ENCODE results near the gene NXF1. TPM values are rescaled to one million over a fixed set of nuclear protein-coding genes. Genes with fewer than 3 reads are reported as not detected.

The NXF1 gene
- total RNA-seq, 1 experiment from 2014 or later: 69.0 TPM

DNA sequence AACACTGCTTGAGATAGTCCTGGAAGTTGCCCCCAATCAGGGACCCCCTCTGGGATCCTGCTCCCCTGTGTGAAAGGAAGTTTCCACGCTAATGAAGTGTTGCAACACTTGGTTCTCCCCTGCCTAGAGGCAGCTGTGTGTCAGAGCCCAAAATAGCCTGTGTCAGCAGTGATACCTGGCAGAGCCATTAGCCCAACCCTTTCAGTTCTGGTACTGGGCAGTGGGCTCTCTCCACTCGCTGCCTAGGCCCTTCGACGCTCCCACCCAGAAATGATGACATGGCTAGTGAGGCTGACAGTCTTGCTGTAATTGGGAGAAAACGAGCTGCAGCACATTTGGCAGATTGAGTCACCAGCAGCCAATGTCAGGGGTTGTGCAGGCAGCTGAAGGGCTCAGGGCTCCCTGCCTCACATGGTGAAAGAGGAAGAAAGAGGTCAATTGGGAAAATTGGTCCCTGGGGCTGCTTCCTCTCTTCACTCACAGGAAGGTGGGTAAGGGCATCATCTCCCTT lies 1.4 kb upstream of the NXF1 start:
- H3K27ac Mint-ChIP-seq: peak overlapping the region in 1 of 3 experiments; percentile 62; a peak in 2 of 7 replicates
- Histone ChIP-seq H3K27me3 (ENCODE audit: insufficient read depth, low read length) (no peaks in the 10 kb centered on the region), H2BK15ac (ENCODE audit: low read depth, low read length) (no peak overlapping the region), H2AFZ (ENCODE audit: low read length) (no peak overlapping the region), H3K27ac (ENCODE audit: insufficient read length, low read depth, low read length) (no peak overlapping the region), H3K23ac (ENCODE audit: insufficient read length, low read depth, low read length) (no peak overlapping the region), H2BK120ac (ENCODE audit: low read depth, low read length, poor library complexity, severe bottlenecking) (no peak overlapping the region), H3K18ac (ENCODE audit: insufficient read length, low read depth, low read length) (no peak overlapping the region), H3K79me1 (ENCODE audit: insufficient read depth, low read depth, low read length, poor library complexity, severe bottlenecking) (peaks cover 2% of the 10 kb centered on the region), H3K9me3 (ENCODE audit: control insufficient read depth, low read depth, low read length) (no peaks in the 10 kb centered on the region), H2BK12ac (ENCODE audit: insufficient read length, low read depth, low read length) (no peak overlapping the region), H4K91ac (ENCODE audit: insufficient read length, low read depth, low read length) (no peak overlapping the region), H3T11ph (ENCODE audit: low read length) (no peak overlapping the region), H3K4ac (ENCODE audit: low read depth, low read length) (no peak overlapping the region), H3K79me2 (ENCODE audit: insufficient read depth, low read length) (peaks cover 6% of the 10 kb centered on the region; the same call in 1 of the 2 replicates), H4K20me1 (ENCODE audit: control insufficient read depth, insufficient read depth, insufficient read length) (no peaks in the 10 kb centered on the region), H2BK20ac (ENCODE audit: low read depth, low read length, poor library complexity, severe bottlenecking) (no peak overlapping the region), H3K4me1 (ENCODE audit: insufficient read depth, low read length) (no peaks in the 10 kb centered on the region), H3K9ac (ENCODE audit: extremely low read depth, insufficient read length, low read length) (no peak overlapping the region), H2AK5ac (ENCODE audit: insufficient read length, low read length) (no peak overlapping the region), H2BK5ac (ENCODE audit: insufficient read length, low read length) (no peak overlapping the region), H4K5ac (ENCODE audit: insufficient read length, low read depth, low read length) (no peak overlapping the region), H3K56ac (ENCODE audit: insufficient read length, low read depth, low read length) (no peak overlapping the region), H3K23me2 (ENCODE audit: insufficient read length, low read depth, low read length, poor library complexity, severe bottlenecking) (peaks cover 9% of the 10 kb centered on the region), H4K8ac (replicated peaks; ENCODE audit: insufficient read length, low read depth, low read length) (no peak overlapping the region), H3K4me2 (ENCODE audit: insufficient read depth, insufficient read length, low read length) (no peak overlapping the region), H3K14ac (ENCODE audit: insufficient read depth, low read length) (no peak overlapping the region)
- H3K4me3 Mint-ChIP-seq: peak overlapping the region; percentile 96 to 99; a peak in 4 of 5 replicates
- TF ChIP-seq, protein P1, sequence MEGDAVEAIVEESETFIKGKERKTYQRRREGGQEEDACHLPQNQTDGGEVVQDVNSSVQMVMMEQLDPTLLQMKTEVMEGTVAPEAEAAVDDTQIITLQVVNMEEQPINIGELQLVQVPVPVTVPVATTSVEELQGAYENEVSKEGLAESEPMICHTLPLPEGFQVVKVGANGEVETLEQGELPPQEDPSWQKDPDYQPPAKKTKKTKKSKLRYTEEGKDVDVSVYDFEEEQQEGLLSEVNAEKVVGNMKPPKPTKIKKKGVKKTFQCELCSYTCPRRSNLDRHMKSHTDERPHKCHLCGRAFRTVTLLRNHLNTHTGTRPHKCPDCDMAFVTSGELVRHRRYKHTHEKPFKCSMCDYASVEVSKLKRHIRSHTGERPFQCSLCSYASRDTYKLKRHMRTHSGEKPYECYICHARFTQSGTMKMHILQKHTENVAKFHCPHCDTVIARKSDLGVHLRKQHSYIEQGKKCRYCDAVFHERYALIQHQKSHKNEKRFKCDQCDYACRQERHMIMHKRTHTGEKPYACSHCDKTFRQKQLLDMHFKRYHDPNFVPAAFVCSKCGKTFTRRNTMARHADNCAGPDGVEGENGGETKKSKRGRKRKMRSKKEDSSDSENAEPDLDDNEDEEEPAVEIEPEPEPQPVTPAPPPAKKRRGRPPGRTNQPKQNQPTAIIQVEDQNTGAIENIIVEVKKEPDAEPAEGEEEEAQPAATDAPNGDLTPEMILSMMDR (conservative IDR thresholded peaks at IDR 0.05): no peak
- H3K27me3 Mint-ChIP-seq (ENCODE audit: low read depth): no peaks in the 10 kb centered on the region; the same call in 1 of the 2 replicates
- H3K36me3 Mint-ChIP-seq (ENCODE audit: insufficient read depth in 1 of 3, low read depth in 3 of 3): peaks cover 14 to 28% (median 20%) of the 10 kb centered on the region in 3 experiments; a peak in 6 of 7 replicates
- WGBS (ENCODE audit: extremely low coverage, insufficient read length, low lambda C conversion rate): no CpG with 5 or more reads among the region's 5 CpGs
- peaks cover 19 to 20% of the 10 kb centered on the region in 2 experiments for H3K4me1 Mint-ChIP-seq
- DNase-seq: no peak
- no peaks in the 10 kb centered on the region for H3K9me3 Mint-ChIP-seq
